ES-I3 (cell line): ENCODE results near the gene CHML.

Experiments
- H3K36me3 ChIP-seq: 2 replicates; pipeline ENCODE4 v1.6.1; 2013; ENCODE audit warnings: mild to moderate bottlenecking, low read length, control low read depth, moderate library complexity; ENCODE audit not compliant: insufficient read depth
- H3K4me1 ChIP-seq: 2 replicates; pipeline ENCODE4 v1.6.1; 2013; ENCODE audit warnings: mild to moderate bottlenecking, control low read depth, low read length; ENCODE audit not compliant: insufficient read depth
- H3K9ac ChIP-seq: 2 replicates; pipeline ENCODE4 v1.6.1; 2013; ENCODE audit warnings: low read depth, mild to moderate bottlenecking, low read length, moderate library complexity
- H3K9me3 ChIP-seq: 2 replicates; pipeline ENCODE4 v1.6.1; 2013; ENCODE audit warnings: mild to moderate bottlenecking, low read length, moderate library complexity; ENCODE audit not compliant: control insufficient read depth, insufficient read depth

Gene CHML

GRCh38 chr1:241638909-241639622 is 1.1 kb downstream of the CHML start:
- Histone ChIP-seq H3K36me3 (peaks cover 5% of the 10 kb centered on the region), H3K9me3 (peaks cover 4% of the 10 kb centered on the region; the same call in 1 of the 2 replicates), H3K9ac (peak overlapping the region; percentile 83), H3K4me1 (peaks cover 15% of the 10 kb centered on the region)

GRCh38 chr1:241638099-241638682 is 2.0 kb downstream of the CHML start:
- H3K9ac ChIP-seq, result peak overlapping the region; percentile 25; the same call in 1 of the 2 replicates
- peaks cover 5% of the 10 kb centered on the region for H3K36me3 ChIP-seq
- H3K9me3 ChIP-seq, result peaks cover 4% of the 10 kb centered on the region; the same call in 1 of the 2 replicates
- H3K4me1 ChIP-seq, result peaks cover 15% of the 10 kb centered on the region

GRCh38 chr1:241637604-241638003 is 2.6 kb downstream of the CHML start:
- peak overlapping the region; percentile 25; the same call in 1 of the 2 replicates for H3K9ac ChIP-seq

GRCh38 chr1:241637046-241637590 is 3.1 kb downstream of the CHML start:
- Histone ChIP-seq H3K4me1 (peaks cover 15% of the 10 kb centered on the region), H3K9me3 (no peaks in the 10 kb centered on the region), H3K9ac (no peak overlapping the region), H3K36me3 (peaks cover 5% of the 10 kb centered on the region)

More at GRCh38 chr1:241637604-241638003, 2.6 kb downstream of the CHML start:
- H3K4me1 ChIP-seq, result peaks cover 15% of the 10 kb centered on the region
- H3K36me3 ChIP-seq, result peaks cover 5% of the 10 kb centered on the region
- peaks cover 4% of the 10 kb centered on the region; the same call in 1 of the 2 replicates for H3K9me3 ChIP-seq

GRCh38 chr1:241636291-241636690 is 3.9 kb downstream of the CHML start:
- Histone ChIP-seq H3K36me3 (peaks cover 5% of the 10 kb centered on the region), H3K9me3 (no peaks in the 10 kb centered on the region), H3K9ac (no peak overlapping the region), H3K4me1 (peaks cover 15% of the 10 kb centered on the region)

- Histone ChIP-seq H3K36me3 (peaks cover 5% of the 10 kb centered on the region), H3K9me3 (no peaks in the 10 kb centered on the region), H3K4me1 (peaks cover 15% of the 10 kb centered on the region), H3K9ac (no peak overlapping the region)
Observed at GRCh38 chr1:241635556-241636152, 4.5 kb downstream of the CHML start.

GRCh38 chr1:241632987-241633386 is 7.2 kb downstream of the CHML start:
- Histone ChIP-seq H3K9ac (no peak overlapping the region), H3K9me3 (no peaks in the 10 kb centered on the region), H3K4me1 (peaks cover 13% of the 10 kb centered on the region), H3K36me3 (peaks cover 5% of the 10 kb centered on the region)

- Histone ChIP-seq H3K9me3 (no peaks in the 10 kb centered on the region), H3K36me3 (peaks cover 5% of the 10 kb centered on the region), H3K4me1 (peaks cover 8% of the 10 kb centered on the region), H3K9ac (no peak overlapping the region)
Observed at GRCh38 chr1:241631674-241632073, 8.5 kb downstream of the CHML start.

- no peaks in the 10 kb centered on the region for H3K9me3 ChIP-seq
- no peak overlapping the region for H3K9ac ChIP-seq
- peaks cover 8% of the 10 kb centered on the region for H3K4me1 ChIP-seq
- H3K36me3 ChIP-seq, result peaks cover 5% of the 10 kb centered on the region
Observed at GRCh38 chr1:241630899-241631298, 9.3 kb downstream of the CHML start.

GRCh38 chr1:241630476-241630875 is 9.7 kb downstream of the CHML start:
- H3K9ac ChIP-seq, result no peak overlapping the region
- H3K4me1 ChIP-seq, result peaks cover 8% of the 10 kb centered on the region
- H3K36me3 ChIP-seq, result peaks cover 2% of the 10 kb centered on the region; the same call in 1 of the 2 replicates
- no peaks in the 10 kb centered on the region for H3K9me3 ChIP-seq

GRCh38 chr1:241630005-241630404 is 10.2 kb downstream of the CHML start:
- Histone ChIP-seq H3K9ac (no peak overlapping the region), H3K9me3 (no peaks in the 10 kb centered on the region), H3K4me1 (peaks cover 8% of the 10 kb centered on the region), H3K36me3 (no peaks in the 10 kb centered on the region; the same call in 1 of the 2 replicates)

- Histone ChIP-seq H3K4me1 (peaks cover 8% of the 10 kb centered on the region), H3K9me3 (no peaks in the 10 kb centered on the region), H3K9ac (no peak overlapping the region), H3K36me3 (no peaks in the 10 kb centered on the region)
Observed at GRCh38 chr1:241627453-241628259, 12.5 kb downstream of the CHML start.

GRCh38 chr1:241624935-241625334 is 15.2 kb downstream of the CHML start:
- Histone ChIP-seq H3K9ac (no peak overlapping the region), H3K4me1 (peaks cover 8% of the 10 kb centered on the region), H3K36me3 (no peaks in the 10 kb centered on the region), H3K9me3 (no peaks in the 10 kb centered on the region)

GRCh38 chr1:241622669-241623068 is 17.5 kb downstream of the CHML start:
- Histone ChIP-seq H3K9me3 (no peaks in the 10 kb centered on the region), H3K9ac (no peak overlapping the region), H3K36me3 (no peaks in the 10 kb centered on the region), H3K4me1 (peaks cover 1% of the 10 kb centered on the region; the same call in 1 of the 2 replicates)
